Right renal cortex interstitium (tissue), 3 donors: ENCODE data around the gene ARMC9. TPM values are rescaled to one million over a fixed set of nuclear protein-coding genes. Genes with fewer than 3 reads are reported as not detected.

ENCODE experiments used
- DNase-seq, 3 donors: peaks; one replicate each; pipeline ENCODE4 v3.0.0-alpha.2; 2013; ENCODE audit warnings: low read depth in 3 of 3, low spot score in 2 of 3
- polyA plus RNA-seq, 3 donors: library from polyadenylated mRNA; unstranded; fragments of 120-200 nt; gene quantifications; one replicate each; pipeline ENCODE4 v1.2.1, GENCODE V29; 2013; ENCODE audit not compliant: insufficient read length in 3 of 3

The ARMC9 gene
- polyA plus RNA-seq, 3 donors = 24.1 to 29.2 (median 26.5) TPM

GRCh38 chr2:231200805-231201474, 2.5 kb downstream of the ARMC9 start:
- DNase-seq = no peak

- DNase-seq = no peak
These were observed 3.0 kb downstream of the ARMC9 start for GRCh38 chr2:231201475-231201814.

- no peak for DNase-seq
These were observed 4.7 kb downstream of the ARMC9 start for GRCh38 chr2:231203087-231203486.

- DNase-seq = no peak
These were observed 5.7 kb downstream of the ARMC9 start for GRCh38 chr2:231204146-231204545.

- no peak for DNase-seq
These were observed 6.2 kb downstream of the ARMC9 start for GRCh38 chr2:231204581-231204980.

GRCh38 chr2:231207734-231208133, 9.3 kb downstream of the ARMC9 start:
- no peak for DNase-seq

- no peak for DNase-seq
These were observed 12.4 kb downstream of the ARMC9 start for GRCh38 chr2:231210782-231211181.

- DNase-seq = no peak
These were observed 13.1 kb downstream of the ARMC9 start for GRCh38 chr2:231211486-231211885.

- no peak for DNase-seq
These were observed 14.0 kb downstream of the ARMC9 start for GRCh38 chr2:231212329-231212845.

GRCh38 chr2:231213931-231214642, 15.7 kb downstream of the ARMC9 start:
- DNase-seq = no peak

- no peak for DNase-seq
These were observed 19.9 kb downstream of the ARMC9 start for GRCh38 chr2:231218366-231218765.

GRCh38 chr2:231219289-231219688, 20.9 kb downstream of the ARMC9 start:
- no peak for DNase-seq

GRCh38 chr2:231221761-231222160, 23.3 kb downstream of the ARMC9 start:
- no peak for DNase-seq

GRCh38 chr2:231222318-231223000, 24.0 kb downstream of the ARMC9 start:
- peak in 1 of 3 donors; percentile 30 for DNase-seq

GRCh38 chr2:231223001-231223375, 24.6 kb downstream of the ARMC9 start:
- no peak for DNase-seq

GRCh38 chr2:231223458-231223976, 25.1 kb downstream of the ARMC9 start:
- DNase-seq = no peak

GRCh38 chr2:231227310-231228162, 29.1 kb downstream of the ARMC9 start:
- DNase-seq = peak in 1 of 3 donors; percentile 61

- DNase-seq = no peak
These were observed 29.8 kb downstream of the ARMC9 start for GRCh38 chr2:231228223-231228622.

- no peak for DNase-seq
These were observed 30.6 kb downstream of the ARMC9 start for GRCh38 chr2:231228974-231229529.

- DNase-seq = no peak
These were observed 36.8 kb downstream of the ARMC9 start for GRCh38 chr2:231235217-231235616.
